T-helper 17 cell (primary cell): ENCODE results near the gene MBD6. TPM values are rescaled to one million over a fixed set of nuclear protein-coding genes. Genes with fewer than 3 reads are reported as not detected.
"Not testable (repeated sequence)": the region's sequence is repeated elsewhere in the genome, so short reads cannot be mapped to it uniquely, and the experiment has no call there.

ENCODE experiments used
- ATAC-seq: fragments of 150-1000 bp; cut with Tn5 transposase; 2 replicates; pipeline ENCODE4 v1.10.0; 2021; ENCODE audit warnings: mild to moderate bottlenecking, moderate library complexity
- DNase-seq, 3 donors: peaks; one replicate each; pipeline versions ENCODE4 v3.0.0 to v3.0.0-alpha.2; 2020 to 2021
- H3K9me3 ChIP-seq: one replicate; pipeline ENCODE4 v1.7.0; 2013; ENCODE audit warnings: low read length, mild to moderate bottlenecking; ENCODE audit not compliant: control insufficient read depth, poor library complexity, severe bottlenecking
- H3K27ac Mint-ChIP-seq: one replicate; pipeline ENCODE4 v1.8.0; 2022; ENCODE audit warnings: mild to moderate bottlenecking, moderate library complexity, mixed read lengths
- H3K27me3 Mint-ChIP-seq: one replicate; pipeline ENCODE4 v1.8.0; 2022; ENCODE audit warnings: mixed read lengths
- H3K36me3 Mint-ChIP-seq: one replicate; pipeline ENCODE4 v1.8.0; 2022; ENCODE audit warnings: low read depth, mixed read lengths
- H3K4me1 Mint-ChIP-seq: one replicate; pipeline ENCODE4 v1.8.0; 2022; ENCODE audit warnings: mild to moderate bottlenecking, mixed read lengths
- H3K4me3 Mint-ChIP-seq: one replicate; pipeline ENCODE4 v1.8.0; 2022; ENCODE audit warnings: mild to moderate bottlenecking, moderate library complexity, mixed read lengths
- total RNA-seq, 4 donors: library from RNA in 2 of 4; stranded (reverse) in 2 of 4; gene quantifications; one replicate each; pipeline ENCODE4 v1.2.3 and lab custom pipeline; 2022 to 2026

The MBD6 gene
- total RNA-seq, 2 donors from 2014 or later, result 82.4 to 93.5 TPM

DNA sequence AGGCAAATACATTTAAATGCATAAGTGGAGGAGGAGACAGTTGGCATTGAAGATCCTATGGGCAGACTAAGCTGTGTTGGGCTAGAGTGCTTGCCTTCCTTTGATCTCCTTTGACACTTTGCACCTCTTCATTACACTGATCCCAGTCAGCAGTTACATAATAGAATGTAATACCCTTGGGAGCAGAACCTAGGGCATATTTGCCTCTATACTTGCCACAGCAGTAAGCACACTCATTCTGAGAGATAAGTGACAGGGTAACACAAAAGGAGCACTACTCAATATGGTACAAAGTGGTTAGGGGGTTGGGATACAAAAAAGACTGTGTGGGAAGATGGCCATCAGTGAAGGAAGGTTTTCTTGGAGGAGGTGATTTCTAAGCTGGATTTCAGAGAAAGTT, 25.8 kb upstream of the MBD6 start:
- ATAC-seq, result no peak
- no peak for DNase-seq
- H3K9me3 ChIP-seq, result no peaks in the 10 kb centered on the region
- Mint-ChIP-seq H3K4me1 (peaks cover 17% of the 10 kb centered on the region), H3K27ac (peak overlapping the region; percentile 56), H3K27me3 (no peaks in the 10 kb centered on the region), H3K36me3 (peaks cover 14% of the 10 kb centered on the region), H3K4me3 (no peak overlapping the region)

DNA sequence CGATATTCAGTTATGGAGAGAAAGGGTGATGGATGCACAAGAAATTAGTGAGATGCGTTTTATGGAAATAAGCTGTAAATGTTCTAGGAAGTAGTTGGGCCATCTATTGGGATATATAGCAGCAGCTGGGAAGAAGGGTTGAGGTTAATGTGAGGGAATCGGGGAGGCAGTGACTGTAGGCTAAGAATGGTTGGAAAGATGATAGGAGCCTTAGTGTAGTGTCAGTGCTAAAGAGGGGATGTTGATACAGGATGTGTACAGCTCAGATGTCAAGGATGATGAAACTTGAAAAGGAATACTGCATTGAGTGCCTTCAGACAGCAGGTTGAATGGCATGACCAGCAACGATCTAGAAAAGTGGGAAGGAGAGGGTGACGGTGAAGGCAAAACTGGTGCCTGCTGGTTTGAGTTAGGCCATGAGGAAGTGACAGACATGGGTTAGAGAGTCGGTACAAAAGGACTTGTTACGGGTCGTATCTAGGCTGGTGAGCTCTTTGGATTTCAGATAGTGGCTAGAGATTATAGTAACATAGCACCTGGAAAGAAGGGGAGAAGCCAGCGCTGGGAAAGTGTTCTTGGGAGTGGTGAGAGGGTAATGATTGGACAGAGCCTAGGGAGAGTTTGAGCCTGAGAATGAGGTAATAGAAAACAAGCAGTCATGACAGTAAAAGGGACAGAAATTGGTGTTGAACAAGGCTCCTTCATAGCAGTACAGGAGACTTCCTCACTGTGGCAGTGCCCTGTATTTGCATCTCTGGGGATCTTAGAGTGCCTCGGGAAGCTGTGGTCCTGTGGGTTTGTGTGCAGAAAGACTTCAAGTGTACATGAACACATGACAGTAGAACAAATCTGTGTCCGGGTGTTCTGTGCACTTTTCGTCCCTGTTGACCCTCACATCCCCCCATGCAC, 25.1 kb upstream of the MBD6 start:
- H3K27me3 Mint-ChIP-seq, result no peaks in the 10 kb centered on the region
- H3K9me3 ChIP-seq, result no peaks in the 10 kb centered on the region
- ATAC-seq (no peak), DNase-seq (no peak)
- H3K4me1 Mint-ChIP-seq, result peaks cover 17% of the 10 kb centered on the region
- peak overlapping the region; percentile 56 for H3K27ac Mint-ChIP-seq
- no peak overlapping the region for H3K4me3 Mint-ChIP-seq
- H3K36me3 Mint-ChIP-seq, result peaks cover 18% of the 10 kb centered on the region

DNA sequence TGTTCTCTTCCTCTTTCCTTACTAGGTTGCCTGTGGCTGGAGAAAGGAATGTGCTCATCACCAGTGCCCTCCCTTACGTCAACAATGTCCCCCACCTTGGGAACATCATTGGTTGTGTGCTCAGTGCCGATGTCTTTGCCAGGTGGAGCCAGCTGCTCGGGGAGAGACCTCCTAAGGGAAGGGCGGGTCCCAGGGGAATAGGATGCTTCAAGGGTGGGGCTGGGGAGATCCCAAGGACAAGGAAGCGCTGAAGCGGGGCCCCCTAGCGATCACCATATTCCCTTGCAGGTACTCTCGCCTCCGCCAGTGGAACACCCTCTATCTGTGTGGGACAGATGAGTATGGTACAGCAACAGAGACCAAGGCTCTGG, 24.5 kb upstream of the MBD6 start:
- Mint-ChIP-seq H3K27ac (peak overlapping the region; percentile 56), H3K4me1 (peaks cover 12% of the 10 kb centered on the region), H3K36me3 (peaks cover 18% of the 10 kb centered on the region), H3K27me3 (no peaks in the 10 kb centered on the region), H3K4me3 (no peak overlapping the region)
- no peaks in the 10 kb centered on the region for H3K9me3 ChIP-seq
- DNase-seq, result no peak
- no peak for ATAC-seq

DNA sequence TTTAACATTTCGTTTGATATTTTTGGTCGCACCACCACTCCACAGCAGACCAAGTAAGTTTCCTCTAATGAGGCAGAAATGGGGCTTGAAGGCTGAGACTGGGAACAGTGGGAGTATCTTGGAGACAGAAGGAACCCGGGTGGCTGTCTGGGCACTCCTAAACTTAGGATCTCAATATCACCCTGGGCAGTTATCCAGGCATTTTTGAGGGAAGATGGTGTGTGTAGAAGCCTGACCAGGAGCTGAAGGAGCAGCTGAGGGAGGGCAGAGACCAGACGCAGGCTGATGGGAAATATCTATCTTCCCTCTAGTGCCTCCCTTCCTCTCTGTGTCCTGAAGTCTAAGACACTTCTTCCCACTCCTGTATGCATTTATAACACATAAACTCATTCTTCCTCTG, 24.1 kb upstream of the MBD6 start:
- Mint-ChIP-seq H3K4me1 (peaks cover 12% of the 10 kb centered on the region), H3K36me3 (peaks cover 18% of the 10 kb centered on the region), H3K27me3 (no peaks in the 10 kb centered on the region), H3K4me3 (no peak overlapping the region), H3K27ac (peak overlapping the region; percentile 56)
- DNase-seq (no peak), ATAC-seq (no peak)
- no peaks in the 10 kb centered on the region for H3K9me3 ChIP-seq

DNA sequence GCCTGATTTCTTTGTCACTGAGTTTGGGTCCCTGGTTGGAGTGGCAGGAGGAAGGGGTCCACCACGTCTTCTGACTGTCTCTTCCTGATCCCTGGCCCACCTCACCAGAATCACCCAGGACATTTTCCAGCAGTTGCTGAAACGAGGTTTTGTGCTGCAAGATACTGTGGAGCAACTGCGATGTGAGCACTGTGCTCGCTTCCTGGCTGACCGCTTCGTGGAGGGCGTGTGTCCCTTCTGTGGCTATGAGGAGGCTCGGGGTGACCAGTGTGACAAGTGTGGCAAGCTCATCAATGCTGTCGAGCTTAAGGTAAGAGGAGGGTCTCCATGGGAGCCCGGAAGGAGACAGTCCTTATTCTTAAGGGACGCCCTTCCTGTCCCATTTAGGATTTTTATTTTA, 22.4 kb upstream of the MBD6 start:
- peaks cover 18% of the 10 kb centered on the region for H3K36me3 Mint-ChIP-seq
- ATAC-seq (no peak), DNase-seq (no peak)
- H3K27me3 Mint-ChIP-seq, result no peaks in the 10 kb centered on the region
- no peak overlapping the region for H3K4me3 Mint-ChIP-seq
- peak overlapping the region; percentile 62 for H3K27ac Mint-ChIP-seq
- peaks cover 14% of the 10 kb centered on the region for H3K4me1 Mint-ChIP-seq
- no peaks in the 10 kb centered on the region for H3K9me3 ChIP-seq

DNA sequence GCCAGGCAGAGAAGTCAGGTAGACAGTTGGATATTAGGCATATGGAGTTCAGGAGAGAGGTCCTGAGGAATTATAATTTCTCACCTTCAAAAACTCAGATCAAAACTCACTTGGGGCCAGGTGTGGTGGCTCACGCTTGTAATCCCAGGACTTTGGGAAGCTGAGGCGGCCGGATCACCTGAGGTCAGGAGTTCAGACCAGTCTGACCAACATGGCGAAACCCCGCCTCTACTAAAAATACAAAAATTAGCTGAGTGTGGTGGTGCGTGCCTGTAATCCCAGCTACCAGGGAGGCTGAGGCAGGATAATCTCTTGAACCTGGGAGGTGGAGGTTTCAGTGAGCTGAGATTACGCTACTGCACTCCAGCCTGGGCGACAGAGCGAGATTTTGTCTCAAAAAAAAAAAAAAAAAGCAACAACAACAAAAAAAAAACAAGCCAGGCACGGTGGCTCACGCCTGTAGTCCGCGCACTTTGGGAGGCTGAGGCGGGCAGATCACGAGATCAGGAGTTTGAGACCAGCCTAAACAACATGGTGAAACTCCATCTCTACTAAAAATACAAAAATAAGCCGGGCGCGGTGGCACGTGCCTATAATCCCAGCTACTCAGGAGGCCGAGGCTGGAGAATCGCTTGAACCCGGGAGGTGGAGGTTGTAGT, 20.2 kb upstream of the MBD6 start:
- DNase-seq, H3K9me3 ChIP-seq, H3K4me1 Mint-ChIP-seq, ATAC-seq, H3K27ac Mint-ChIP-seq, H3K27me3 Mint-ChIP-seq, H3K4me3 Mint-ChIP-seq: not testable (repeated sequence)
- H3K36me3 Mint-ChIP-seq, result peaks cover 12% of the 10 kb centered on the region

DNA sequence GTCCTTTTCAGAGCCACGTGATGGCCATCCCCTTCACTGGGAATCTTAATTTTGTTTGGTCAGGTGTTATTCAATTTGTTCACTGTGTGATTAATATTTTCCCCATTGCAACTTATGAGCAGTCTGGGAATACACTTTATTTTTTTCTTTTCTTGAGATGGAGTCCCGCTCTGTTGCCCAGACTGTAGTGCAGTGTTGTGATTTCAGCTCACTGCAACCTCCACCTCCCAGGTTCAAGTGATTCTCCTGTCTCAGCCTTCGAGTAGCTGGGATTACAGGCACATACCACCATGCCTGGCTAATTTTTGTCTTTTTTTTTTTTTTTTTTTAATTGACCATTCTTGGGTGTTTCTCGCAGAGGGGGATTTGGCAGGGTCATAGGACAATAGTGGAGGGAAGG, 16.1 kb upstream of the MBD6 start:
- H3K4me1 Mint-ChIP-seq, H3K36me3 Mint-ChIP-seq, H3K9me3 ChIP-seq, ATAC-seq, H3K27ac Mint-ChIP-seq, H3K27me3 Mint-ChIP-seq, H3K4me3 Mint-ChIP-seq, DNase-seq: not testable (repeated sequence)

DNA sequence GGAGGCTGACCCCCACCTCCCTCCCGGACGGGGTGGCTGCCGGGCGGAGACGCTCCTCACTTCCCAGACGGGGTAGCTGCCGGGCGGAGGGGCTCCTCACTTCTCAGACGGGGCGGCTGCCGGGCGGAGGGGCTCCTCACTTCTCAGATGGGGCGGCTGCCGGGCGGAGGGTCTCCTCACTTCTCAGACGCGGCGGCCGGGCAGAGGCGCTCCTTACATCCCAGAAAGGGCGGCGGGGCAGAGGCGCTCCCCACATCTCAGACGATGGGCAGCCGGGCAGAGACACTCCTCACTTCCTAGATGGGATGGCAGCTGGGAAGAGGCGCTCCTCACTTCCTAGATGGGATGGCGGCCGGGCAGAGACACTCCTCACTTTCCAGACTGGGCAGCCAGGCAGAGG, 14.8 kb upstream of the MBD6 start:
- H3K27ac Mint-ChIP-seq, H3K9me3 ChIP-seq, H3K4me1 Mint-ChIP-seq, H3K4me3 Mint-ChIP-seq, DNase-seq, ATAC-seq, H3K27me3 Mint-ChIP-seq, H3K36me3 Mint-ChIP-seq: not testable (repeated sequence)

DNA sequence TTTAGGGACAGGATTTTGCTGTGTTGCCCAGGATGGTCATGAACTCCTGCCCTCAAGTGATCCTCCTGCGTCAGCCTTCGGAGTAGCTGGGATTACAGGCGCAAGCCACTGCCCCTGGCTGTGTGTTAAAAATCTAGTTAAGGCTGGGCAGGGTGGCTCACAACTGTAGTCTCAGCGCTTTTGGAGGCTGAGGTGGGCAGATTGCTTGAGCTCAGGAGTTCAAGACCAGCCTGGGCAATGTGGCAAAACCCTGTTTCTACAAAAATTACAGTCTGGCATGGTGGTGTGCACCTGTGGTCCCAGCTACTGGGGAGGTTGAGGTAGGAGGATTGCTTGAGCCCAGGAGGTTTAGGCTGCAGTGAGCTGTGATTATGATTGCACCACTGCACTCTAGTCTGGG, 11.5 kb upstream of the MBD6 start:
- peaks cover 8% of the 10 kb centered on the region for H3K36me3 Mint-ChIP-seq
- ATAC-seq (no peak), DNase-seq (no peak)
- no peak overlapping the region for H3K27ac Mint-ChIP-seq
- no peaks in the 10 kb centered on the region for H3K4me1 Mint-ChIP-seq
- no peaks in the 10 kb centered on the region for H3K27me3 Mint-ChIP-seq
- no peaks in the 10 kb centered on the region for H3K9me3 ChIP-seq
- no peak overlapping the region for H3K4me3 Mint-ChIP-seq

DNA sequence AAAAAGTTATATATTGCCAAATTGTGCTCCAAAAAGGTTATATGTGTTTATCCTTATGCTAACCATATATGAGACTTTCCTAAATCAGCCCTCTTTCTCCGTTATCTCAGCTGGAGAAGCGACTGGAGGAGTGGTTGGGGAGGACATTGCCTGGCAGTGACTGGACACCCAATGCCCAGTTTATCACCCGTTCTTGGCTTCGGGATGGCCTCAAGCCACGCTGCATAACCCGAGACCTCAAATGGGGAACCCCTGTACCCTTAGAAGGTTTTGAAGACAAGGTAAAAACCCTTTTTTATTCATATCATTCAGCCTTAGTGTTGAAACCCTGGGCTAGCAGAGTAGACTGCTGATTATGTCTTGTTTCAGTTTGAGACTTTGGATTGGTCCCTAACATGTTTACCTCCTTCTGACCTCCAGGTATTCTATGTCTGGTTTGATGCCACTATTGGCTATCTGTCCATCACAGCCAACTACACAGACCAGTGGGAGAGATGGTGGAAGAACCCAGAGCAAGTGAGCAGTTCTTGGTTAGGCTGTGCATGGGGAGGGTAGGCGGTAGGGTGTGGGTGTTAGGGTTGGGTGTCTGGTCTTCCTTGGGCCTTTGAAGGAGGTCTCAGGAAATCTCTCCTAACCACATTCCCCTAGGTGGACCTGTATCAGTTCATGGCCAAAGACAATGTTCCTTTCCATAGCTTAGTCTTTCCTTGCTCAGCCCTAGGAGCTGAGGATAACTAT, 10.9 kb upstream of the MBD6 start:
- Mint-ChIP-seq H3K27ac (peak overlapping the region; percentile 74), H3K4me3 (no peak overlapping the region), H3K36me3 (peaks cover 8% of the 10 kb centered on the region), H3K4me1 (peaks cover under 1% of the 10 kb centered on the region), H3K27me3 (no peaks in the 10 kb centered on the region)
- ATAC-seq, result no peak
- DNase-seq, result no peak
- no peaks in the 10 kb centered on the region for H3K9me3 ChIP-seq

DNA sequence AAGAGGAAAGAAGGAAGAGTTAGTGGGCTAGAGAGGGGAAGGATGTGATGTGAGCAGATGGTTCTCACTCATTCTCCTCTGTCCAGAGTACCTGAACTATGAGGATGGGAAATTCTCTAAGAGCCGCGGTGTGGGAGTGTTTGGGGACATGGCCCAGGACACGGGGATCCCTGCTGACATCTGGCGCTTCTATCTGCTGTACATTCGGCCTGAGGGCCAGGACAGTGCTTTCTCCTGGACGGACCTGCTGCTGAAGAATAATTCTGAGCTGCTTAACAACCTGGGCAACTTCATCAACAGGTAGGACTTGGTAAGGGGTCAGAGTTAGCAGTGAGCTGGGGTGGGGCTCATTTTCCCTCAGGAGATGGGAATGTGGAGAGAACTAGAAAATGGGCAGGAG, 10.0 kb upstream of the MBD6 start:
- H3K27me3 Mint-ChIP-seq, result no peaks in the 10 kb centered on the region
- no peak for DNase-seq
- no peak for ATAC-seq
- H3K4me1 Mint-ChIP-seq, result peaks cover 7% of the 10 kb centered on the region
- no peak overlapping the region for H3K27ac Mint-ChIP-seq
- no peak overlapping the region for H3K4me3 Mint-ChIP-seq
- H3K36me3 Mint-ChIP-seq, result peaks cover 8% of the 10 kb centered on the region
- no peaks in the 10 kb centered on the region for H3K9me3 ChIP-seq

DNA sequence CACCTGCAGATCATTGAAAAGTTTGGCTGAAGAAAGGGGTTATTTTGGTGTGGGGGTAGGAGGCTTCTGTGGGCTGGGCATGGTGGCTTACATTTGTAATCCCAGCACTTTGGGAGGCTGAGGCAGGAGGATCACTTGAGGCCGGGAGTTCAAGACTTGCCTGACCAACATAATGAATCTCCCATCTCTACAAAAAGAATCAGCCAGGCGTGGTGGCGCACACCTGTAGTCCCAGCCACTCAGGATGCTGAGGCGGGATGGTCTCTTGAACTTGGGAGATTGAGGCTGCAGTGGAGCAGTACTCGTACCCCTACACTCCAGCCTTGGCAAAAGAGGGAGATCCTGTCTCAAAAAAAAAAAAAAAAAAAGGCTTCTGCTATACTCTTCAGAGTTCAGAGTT, 9.4 kb upstream of the MBD6 start:
- H3K9me3 ChIP-seq, result no peaks in the 10 kb centered on the region
- no peak for DNase-seq
- H3K36me3 Mint-ChIP-seq, result peaks cover 9% of the 10 kb centered on the region
- H3K27me3 Mint-ChIP-seq, result no peaks in the 10 kb centered on the region
- no peak overlapping the region for H3K27ac Mint-ChIP-seq
- H3K4me3 Mint-ChIP-seq, result no peak overlapping the region
- no peak for ATAC-seq
- peaks cover 10% of the 10 kb centered on the region for H3K4me1 Mint-ChIP-seq

DNA sequence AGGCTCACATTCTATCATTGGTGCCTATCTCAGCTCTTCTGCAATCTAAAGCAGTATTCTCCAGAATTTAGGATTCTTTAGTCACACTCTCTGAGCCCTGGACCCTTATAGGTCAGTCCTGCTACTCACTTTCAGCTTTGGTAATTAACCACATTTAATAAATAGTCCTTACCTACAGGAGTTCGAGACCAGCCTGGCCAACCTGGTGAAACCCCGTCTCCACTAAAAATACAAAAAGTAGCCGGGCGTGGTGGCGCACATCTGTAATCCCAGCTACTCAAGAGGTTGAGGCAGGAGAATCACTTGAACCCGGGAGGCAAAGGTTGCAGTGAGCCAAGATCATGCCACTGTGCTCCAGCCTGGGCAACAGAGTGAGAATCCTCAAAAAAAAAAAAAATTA, 8.9 kb upstream of the MBD6 start:
- not testable (repeated sequence) for DNase-seq, H3K27me3 Mint-ChIP-seq, H3K27ac Mint-ChIP-seq

More for the DNA sequence above, 8.9 kb upstream of the MBD6 start:
- Mint-ChIP-seq H3K4me1 (peaks cover 14% of the 10 kb centered on the region), H3K36me3 (peaks cover 12% of the 10 kb centered on the region)
- not testable (repeated sequence) for H3K9me3 ChIP-seq, ATAC-seq, H3K4me3 Mint-ChIP-seq
